ENCODE results near the gene ANKRD13A. TPM values are rescaled to one million over a fixed set of nuclear protein-coding genes. Genes with fewer than 3 reads are reported as not detected.

Gene ANKRD13A
- total and polyA plus RNA-seq, 2 of the 13 experiments (the other 11 are each of a cell fraction or from before 2014, with no cell fraction given): 34.1 to 41.6 TPM

- TF ChIP-seq, protein P1, sequence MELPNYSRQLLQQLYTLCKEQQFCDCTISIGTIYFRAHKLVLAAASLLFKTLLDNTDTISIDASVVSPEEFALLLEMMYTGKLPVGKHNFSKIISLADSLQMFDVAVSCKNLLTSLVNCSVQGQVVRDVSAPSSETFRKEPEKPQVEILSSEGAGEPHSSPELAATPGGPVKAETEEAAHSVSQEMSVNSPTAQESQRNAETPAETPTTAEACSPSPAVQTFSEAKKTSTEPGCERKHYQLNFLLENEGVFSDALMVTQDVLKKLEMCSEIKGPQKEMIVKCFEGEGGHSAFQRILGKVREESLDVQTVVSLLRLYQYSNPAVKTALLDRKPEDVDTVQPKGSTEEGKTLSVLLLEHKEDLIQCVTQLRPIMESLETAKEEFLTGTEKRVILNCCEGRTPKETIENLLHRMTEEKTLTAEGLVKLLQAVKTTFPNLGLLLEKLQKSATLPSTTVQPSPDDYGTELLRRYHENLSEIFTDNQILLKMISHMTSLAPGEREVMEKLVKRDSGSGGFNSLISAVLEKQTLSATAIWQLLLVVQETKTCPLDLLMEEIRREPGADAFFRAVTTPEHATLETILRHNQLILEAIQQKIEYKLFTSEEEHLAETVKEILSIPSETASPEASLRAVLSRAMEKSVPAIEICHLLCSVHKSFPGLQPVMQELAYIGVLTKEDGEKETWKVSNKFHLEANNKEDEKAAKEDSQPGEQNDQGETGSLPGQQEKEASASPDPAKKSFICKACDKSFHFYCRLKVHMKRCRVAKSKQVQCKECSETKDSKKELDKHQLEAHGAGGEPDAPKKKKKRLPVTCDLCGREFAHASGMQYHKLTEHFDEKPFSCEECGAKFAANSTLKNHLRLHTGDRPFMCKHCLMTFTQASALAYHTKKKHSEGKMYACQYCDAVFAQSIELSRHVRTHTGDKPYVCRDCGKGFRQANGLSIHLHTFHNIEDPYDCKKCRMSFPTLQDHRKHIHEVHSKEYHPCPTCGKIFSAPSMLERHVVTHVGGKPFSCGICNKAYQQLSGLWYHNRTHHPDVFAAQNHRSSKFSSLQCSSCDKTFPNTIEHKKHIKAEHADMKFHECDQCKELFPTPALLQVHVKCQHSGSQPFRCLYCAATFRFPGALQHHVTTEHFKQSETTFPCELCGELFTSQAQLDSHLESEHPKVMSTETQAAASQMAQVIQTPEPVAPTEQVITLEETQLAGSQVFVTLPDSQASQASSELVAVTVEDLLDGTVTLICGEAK (IDR thresholded peaks at IDR 0.05): no peak
- TF ChIP-seq, protein P1 (CRISPR knock-in tag; IDR thresholded peaks at IDR 0.05): peak; percentile 52; the same call in 1 of the 2 replicates
- no peak for TF ChIP-seq HCFC1 (IDR thresholded peaks at IDR 0.05; ENCODE audit: low read depth, low read length)
- no peak for TF ChIP-seq RNF219 (CRISPR knock-in tag; IDR thresholded peaks at IDR 0.05)
- TF ChIP-seq, protein P2, sequence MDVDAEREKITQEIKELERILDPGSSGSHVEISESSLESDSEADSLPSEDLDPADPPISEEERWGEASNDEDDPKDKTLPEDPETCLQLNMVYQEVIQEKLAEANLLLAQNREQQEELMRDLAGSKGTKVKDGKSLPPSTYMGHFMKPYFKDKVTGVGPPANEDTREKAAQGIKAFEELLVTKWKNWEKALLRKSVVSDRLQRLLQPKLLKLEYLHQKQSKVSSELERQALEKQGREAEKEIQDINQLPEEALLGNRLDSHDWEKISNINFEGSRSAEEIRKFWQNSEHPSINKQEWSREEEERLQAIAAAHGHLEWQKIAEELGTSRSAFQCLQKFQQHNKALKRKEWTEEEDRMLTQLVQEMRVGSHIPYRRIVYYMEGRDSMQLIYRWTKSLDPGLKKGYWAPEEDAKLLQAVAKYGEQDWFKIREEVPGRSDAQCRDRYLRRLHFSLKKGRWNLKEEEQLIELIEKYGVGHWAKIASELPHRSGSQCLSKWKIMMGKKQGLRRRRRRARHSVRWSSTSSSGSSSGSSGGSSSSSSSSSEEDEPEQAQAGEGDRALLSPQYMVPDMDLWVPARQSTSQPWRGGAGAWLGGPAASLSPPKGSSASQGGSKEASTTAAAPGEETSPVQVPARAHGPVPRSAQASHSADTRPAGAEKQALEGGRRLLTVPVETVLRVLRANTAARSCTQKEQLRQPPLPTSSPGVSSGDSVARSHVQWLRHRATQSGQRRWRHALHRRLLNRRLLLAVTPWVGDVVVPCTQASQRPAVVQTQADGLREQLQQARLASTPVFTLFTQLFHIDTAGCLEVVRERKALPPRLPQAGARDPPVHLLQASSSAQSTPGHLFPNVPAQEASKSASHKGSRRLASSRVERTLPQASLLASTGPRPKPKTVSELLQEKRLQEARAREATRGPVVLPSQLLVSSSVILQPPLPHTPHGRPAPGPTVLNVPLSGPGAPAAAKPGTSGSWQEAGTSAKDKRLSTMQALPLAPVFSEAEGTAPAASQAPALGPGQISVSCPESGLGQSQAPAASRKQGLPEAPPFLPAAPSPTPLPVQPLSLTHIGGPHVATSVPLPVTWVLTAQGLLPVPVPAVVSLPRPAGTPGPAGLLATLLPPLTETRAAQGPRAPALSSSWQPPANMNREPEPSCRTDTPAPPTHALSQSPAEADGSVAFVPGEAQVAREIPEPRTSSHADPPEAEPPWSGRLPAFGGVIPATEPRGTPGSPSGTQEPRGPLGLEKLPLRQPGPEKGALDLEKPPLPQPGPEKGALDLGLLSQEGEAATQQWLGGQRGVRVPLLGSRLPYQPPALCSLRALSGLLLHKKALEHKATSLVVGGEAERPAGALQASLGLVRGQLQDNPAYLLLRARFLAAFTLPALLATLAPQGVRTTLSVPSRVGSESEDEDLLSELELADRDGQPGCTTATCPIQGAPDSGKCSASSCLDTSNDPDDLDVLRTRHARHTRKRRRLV (CRISPR knock-in tag; IDR thresholded peaks at IDR 0.05): no peak; the same call in 1 of the 2 replicates
- TF ChIP-seq GATAD2A (CRISPR knock-in tag; IDR thresholded peaks at IDR 0.05): peak; percentile 72
- TF ChIP-seq ZSCAN30 (CRISPR knock-in tag; IDR thresholded peaks at IDR 0.05): no peak
- TF ChIP-seq KMT2A (CRISPR knock-in tag; IDR thresholded peaks at IDR 0.05): no peak
- TF ChIP-seq CHD2 (IDR thresholded peaks at IDR 0.05; ENCODE audit: low read depth, low read length): 0 out of 2 replicates have a peak, but pooled peaks have one; percentile 12
- peak; percentile 55; the same call in 1 of the 2 replicates for TF ChIP-seq ZGPAT (CRISPR knock-in tag; IDR thresholded peaks at IDR 0.05)
Observed at GRCh38 chr12:110010853-110011723, 11.9 kb downstream of the ANKRD13A start (continued).

All from HepG2 (cell line).